ENCODE measurements around the gene ADPRH. TPM values are rescaled to one million over a fixed set of nuclear protein-coding genes. Genes with fewer than 3 reads are reported as not detected.

The ADPRH gene
- total RNA-seq, 1 experiment from 2014 or later: 1.4 TPM

- intact Hi-C loops (cut with micrococcal nuclease; ENCODE audit: unreplicated experiment): no loop called here
- H4K20me1 ChIP-seq (ENCODE audit: insufficient read depth): no peaks in the 10 kb centered on the region
- H3K36me3 ChIP-seq (ENCODE audit: low read depth): no peaks in the 10 kb centered on the region
- no peaks in the 10 kb centered on the region for H3K9me3 ChIP-seq (ENCODE audit: insufficient read depth, low read depth)
- H3K79me2 ChIP-seq (ENCODE audit: low read depth): no peaks in the 10 kb centered on the region
- no peak overlapping the region for H3K4me3 ChIP-seq
- no peaks in the 10 kb centered on the region for H3K9me2 ChIP-seq (ENCODE audit: insufficient read depth)
- no peaks in the 10 kb centered on the region for H3F3A ChIP-seq (ENCODE audit: insufficient read depth, low read depth)
- BruUV-seq (replicated peaks): no TSS peak
- no peak overlapping the region for H3K27ac ChIP-seq
- TF ChIP-seq EZH2 (IDR thresholded peaks at IDR 0.05; ENCODE audit: low read depth) (no peak), CTCF (conservative IDR thresholded peaks at IDR 0.05) (no peak)
- POLR2A ChIA-PET (ENCODE audit: unreplicated experiment): no interaction called here
- no peaks in the 10 kb centered on the region for H3K27me3 ChIP-seq (ENCODE audit: insufficient read depth, low read depth)
- H3K4me1 ChIP-seq (replicated peaks; ENCODE audit: insufficient read depth): no peaks in the 10 kb centered on the region
- no peak overlapping the region for H2AFZ ChIP-seq
- CTCF ChIA-PET: interaction anchor here (0.6 kb wide), 1 partner anchor 335 kb away, joined by 3 read pairs; no protein-coding TSS in a partner anchor
- DNase-seq: no peak
- no peak overlapping the region for H3K4me2 ChIP-seq
These were observed 25.4 kb upstream of the ADPRH start for GRCh38 chr3:119553823-119554415.

- no peaks in the 10 kb centered on the region for H3K79me2 ChIP-seq (ENCODE audit: low read depth)
- H3K4me2 ChIP-seq: no peak overlapping the region
- H4K20me1 ChIP-seq (ENCODE audit: insufficient read depth): no peaks in the 10 kb centered on the region
- no peaks in the 10 kb centered on the region for H3K9me3 ChIP-seq (ENCODE audit: insufficient read depth, low read depth)
- H3F3A ChIP-seq (ENCODE audit: insufficient read depth, low read depth): no peaks in the 10 kb centered on the region
- H3K36me3 ChIP-seq (ENCODE audit: low read depth): no peaks in the 10 kb centered on the region
- DNase-seq: no peak
- H2AFZ ChIP-seq: no peak overlapping the region
- no TSS peak for BruUV-seq (replicated peaks)
- no peak overlapping the region for H3K27ac ChIP-seq
- TF ChIP-seq CTCF (conservative IDR thresholded peaks at IDR 0.05): no peak
- TF ChIP-seq EZH2 (IDR thresholded peaks at IDR 0.05; ENCODE audit: low read depth): no peak
- no peaks in the 10 kb centered on the region for H3K4me1 ChIP-seq (replicated peaks; ENCODE audit: insufficient read depth)
- intact Hi-C loops (cut with micrococcal nuclease; ENCODE audit: unreplicated experiment): no loop called here
- ChIA-PET POLR2A (ENCODE audit: unreplicated experiment) (no interaction called here), CTCF (no interaction called here)
- no peaks in the 10 kb centered on the region for H3K9me2 ChIP-seq (ENCODE audit: insufficient read depth)
- H3K4me3 ChIP-seq: no peak overlapping the region
- no peaks in the 10 kb centered on the region for H3K27me3 ChIP-seq (ENCODE audit: insufficient read depth, low read depth)
These were observed 24.0 kb upstream of the ADPRH start for GRCh38 chr3:119555309-119555735.

GRCh38 chr3:119555929-119556328 lies 23.4 kb upstream of the ADPRH start:
- Histone ChIP-seq H3K4me3 (no peak overlapping the region), H3K4me1 (replicated peaks; ENCODE audit: insufficient read depth) (no peaks in the 10 kb centered on the region), H3K79me2 (ENCODE audit: low read depth) (no peaks in the 10 kb centered on the region), H3K27ac (no peak overlapping the region), H2AFZ (no peak overlapping the region), H3K9me3 (ENCODE audit: insufficient read depth, low read depth) (no peaks in the 10 kb centered on the region), H3K4me2 (no peak overlapping the region), H3K9me2 (ENCODE audit: insufficient read depth) (no peaks in the 10 kb centered on the region), H3K36me3 (ENCODE audit: low read depth) (no peaks in the 10 kb centered on the region), H4K20me1 (ENCODE audit: insufficient read depth) (no peaks in the 10 kb centered on the region), H3K27me3 (ENCODE audit: insufficient read depth, low read depth) (no peaks in the 10 kb centered on the region), H3F3A (ENCODE audit: insufficient read depth, low read depth) (no peaks in the 10 kb centered on the region)
- no TSS peak for BruUV-seq (replicated peaks)
- POLR2A ChIA-PET (ENCODE audit: unreplicated experiment): no interaction called here
- intact Hi-C loops (cut with micrococcal nuclease; ENCODE audit: unreplicated experiment): no loop called here
- CTCF ChIA-PET: no interaction called here
- TF ChIP-seq EZH2 (IDR thresholded peaks at IDR 0.05; ENCODE audit: low read depth) (no peak), CTCF (conservative IDR thresholded peaks at IDR 0.05) (no peak)
- no peak for DNase-seq
